GM10266 (cell line): Measurements from ENCODE around the gene AHI1.

Experiments
- DNase-seq: peaks from one replicate; pipeline ENCODE4 v3.0.0; 2012; ENCODE audit errors: extremely low spot score
- TF ChIP-seq, protein P1 (sequence below): IDR thresholded peaks from 2 replicates; pipeline ENCODE4 v1.5.1; 2012; ENCODE audit warnings: mild to moderate bottlenecking, low read depth; ENCODE audit not compliant: control insufficient read depth, insufficient read depth; ENCODE audit errors: missing control alignments

The AHI1 gene

DNA sequence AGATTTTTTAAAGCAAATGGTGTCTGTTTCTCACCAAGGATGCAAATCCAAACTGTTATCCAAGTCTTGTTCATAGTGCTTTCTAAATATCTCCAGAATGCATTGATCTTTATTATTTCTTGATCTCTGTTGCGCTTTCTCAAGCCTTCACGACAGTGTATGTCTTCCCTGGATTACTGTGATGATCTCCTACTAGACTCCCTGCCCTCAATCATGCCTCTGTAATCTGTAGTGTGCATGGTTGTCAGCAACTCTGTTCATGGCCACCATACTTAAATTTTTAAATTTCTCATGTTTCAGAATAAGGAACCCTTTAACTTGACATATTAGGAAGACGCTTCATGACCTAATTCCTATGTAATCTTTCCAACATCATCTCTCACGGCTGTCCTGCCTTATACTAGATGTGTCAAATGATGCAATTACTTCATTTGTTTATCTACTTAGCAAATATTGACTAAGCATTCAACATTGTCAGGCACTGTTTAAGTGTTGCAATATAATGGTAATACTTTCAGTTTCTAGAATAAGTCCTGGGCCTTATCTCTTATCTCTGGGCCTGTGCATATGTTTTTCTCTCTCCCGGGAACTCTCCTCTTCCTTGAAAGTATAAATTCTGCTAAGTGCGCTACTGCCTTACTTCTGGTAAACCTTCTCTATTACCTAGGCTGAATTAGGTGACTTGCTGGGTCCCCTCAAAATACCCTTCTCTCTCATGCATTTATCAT is 25.6 kb upstream of the AHI1 start:
- TF ChIP-seq, protein P1, sequence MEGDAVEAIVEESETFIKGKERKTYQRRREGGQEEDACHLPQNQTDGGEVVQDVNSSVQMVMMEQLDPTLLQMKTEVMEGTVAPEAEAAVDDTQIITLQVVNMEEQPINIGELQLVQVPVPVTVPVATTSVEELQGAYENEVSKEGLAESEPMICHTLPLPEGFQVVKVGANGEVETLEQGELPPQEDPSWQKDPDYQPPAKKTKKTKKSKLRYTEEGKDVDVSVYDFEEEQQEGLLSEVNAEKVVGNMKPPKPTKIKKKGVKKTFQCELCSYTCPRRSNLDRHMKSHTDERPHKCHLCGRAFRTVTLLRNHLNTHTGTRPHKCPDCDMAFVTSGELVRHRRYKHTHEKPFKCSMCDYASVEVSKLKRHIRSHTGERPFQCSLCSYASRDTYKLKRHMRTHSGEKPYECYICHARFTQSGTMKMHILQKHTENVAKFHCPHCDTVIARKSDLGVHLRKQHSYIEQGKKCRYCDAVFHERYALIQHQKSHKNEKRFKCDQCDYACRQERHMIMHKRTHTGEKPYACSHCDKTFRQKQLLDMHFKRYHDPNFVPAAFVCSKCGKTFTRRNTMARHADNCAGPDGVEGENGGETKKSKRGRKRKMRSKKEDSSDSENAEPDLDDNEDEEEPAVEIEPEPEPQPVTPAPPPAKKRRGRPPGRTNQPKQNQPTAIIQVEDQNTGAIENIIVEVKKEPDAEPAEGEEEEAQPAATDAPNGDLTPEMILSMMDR, result no peak
- DNase-seq, result no peak

DNA sequence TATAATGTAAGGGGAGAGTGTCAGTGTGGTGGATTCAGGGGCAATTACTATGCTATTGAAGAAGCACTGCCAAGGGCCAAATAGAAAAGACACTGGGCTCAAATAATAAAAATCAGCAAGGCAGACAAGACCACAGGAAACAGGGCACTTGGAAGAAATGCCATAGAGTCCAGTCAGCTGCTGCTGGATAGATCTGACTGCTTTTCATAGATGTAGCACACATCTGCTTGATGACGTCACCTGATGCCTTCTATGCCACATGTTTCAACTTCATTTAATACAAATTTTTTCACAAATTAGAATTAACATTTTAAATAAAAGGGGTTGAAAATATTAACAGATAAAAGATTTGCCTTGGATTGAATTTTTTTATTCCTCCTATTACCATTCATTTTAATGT is 23.9 kb upstream of the AHI1 start:
- TF ChIP-seq, protein P1, result no peak
- DNase-seq, result no peak

DNA sequence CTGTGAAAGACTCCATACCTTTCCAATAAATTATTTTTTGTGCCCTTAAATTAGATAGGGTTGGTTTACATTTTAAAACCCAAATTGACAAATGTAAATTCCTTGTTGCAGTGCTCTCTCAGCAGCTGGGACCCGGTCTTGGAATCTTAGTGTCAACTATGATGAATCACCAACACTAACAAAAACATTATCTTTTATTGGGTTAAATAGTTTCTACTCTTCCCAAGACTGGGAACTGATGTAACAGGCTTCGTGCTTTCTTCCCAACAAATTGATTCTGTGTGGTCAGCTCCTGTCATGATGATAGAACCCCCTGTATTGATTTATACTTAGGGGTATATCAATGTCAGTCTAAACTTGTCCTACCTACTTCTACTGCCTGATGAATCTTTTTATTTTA is 23.2 kb upstream of the AHI1 start:
- DNase-seq, result no peak
- TF ChIP-seq, protein P1, result no peak

DNA sequence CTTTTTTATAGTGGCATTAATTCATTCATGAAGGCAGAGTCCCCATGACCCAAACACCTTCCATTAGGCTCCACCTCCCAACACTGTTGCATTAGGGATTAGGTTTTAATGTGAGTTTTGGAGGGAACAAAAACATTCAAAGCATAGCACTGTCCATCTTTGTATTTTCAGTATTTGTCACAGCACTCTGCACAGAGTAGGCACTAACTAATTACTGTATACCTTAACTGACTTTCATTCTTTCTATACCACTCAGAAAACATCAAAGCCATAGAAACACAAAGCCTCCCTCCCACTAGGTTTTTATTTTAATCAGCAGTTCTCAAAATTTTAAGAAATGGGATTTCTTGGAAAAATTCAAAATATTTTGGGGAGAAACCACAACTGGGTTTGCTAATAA is 21.8 kb upstream of the AHI1 start:
- no peak for DNase-seq
- TF ChIP-seq, protein P1, result no peak

DNA sequence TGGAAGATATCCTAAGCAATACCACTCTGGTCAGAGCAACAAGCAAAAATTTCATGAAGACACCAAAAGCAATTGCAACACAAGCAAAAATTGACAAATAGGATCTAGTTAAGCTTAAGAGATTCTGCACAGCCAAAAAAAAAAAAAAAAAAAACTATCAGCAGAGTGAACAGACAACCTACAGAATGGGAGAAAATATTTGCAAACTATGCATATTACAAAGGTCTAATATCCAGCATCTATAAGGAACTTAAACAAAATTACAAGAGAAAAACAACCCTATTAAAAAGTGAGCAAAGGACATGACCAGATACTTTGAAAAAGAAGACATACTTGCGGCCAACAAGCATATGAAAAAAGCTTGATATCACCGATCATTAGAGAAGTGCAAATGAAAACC is 20.0 kb upstream of the AHI1 start:
- TF ChIP-seq, protein P1, result no peak
- DNase-seq, result no peak

DNA sequence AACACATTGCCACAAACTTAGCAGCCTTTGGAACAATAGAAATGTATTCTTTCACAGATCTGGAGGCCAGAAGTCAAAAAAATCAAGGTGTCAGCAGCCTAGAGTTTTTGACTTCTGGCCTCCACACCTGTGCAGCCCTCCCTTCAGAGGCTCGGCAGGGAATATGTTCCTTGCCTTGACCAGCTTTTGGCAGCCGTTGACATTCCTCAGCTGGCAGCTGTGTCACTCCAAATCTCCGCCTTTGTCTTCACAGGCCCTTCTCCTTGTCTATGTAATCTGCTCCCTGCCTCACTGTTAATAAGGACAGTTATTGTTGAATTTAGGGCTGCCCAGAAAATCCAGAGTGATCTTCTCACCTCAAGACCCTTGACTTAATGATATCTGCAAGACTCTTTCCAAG is 17.2 kb upstream of the AHI1 start:
- TF ChIP-seq, protein P1, result no peak
- no peak for DNase-seq

DNA sequence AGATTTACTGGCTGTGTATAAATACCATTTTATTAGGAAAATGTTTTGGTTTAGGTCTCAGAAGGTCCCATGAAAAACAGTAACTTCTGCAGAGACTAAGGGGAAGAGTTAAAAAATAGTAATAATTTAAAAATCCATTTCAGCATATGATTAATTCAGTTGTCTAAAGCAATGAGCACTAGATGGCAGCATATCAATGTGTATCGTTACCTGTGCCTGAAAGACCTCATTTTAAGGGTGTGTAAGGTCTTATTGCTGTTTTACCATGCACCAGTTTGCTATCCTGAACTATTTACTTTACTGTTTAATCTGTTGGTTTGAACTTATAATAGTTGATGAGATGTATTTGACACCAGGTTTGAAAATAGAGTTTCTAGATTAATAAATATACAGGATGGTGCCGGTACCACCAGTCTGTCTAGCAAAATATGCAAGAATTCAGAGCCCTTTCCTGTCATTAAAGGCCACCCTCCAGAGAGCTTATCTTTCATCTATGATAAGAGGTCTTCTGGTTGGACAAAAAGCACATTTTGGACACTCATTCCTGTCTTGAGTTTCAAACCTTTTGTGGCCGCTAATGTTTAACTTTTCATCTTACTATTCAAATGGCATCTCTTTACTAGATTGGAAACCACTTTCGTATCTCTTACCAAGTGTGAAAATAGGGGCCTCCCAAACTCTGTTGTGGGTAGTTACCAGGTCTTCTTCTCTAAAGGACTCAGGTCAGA is 8.9 kb upstream of the AHI1 start:
- DNase-seq, result peak; percentile 34
- TF ChIP-seq, protein P1, result peak; percentile 44
